Tongue (tissue), 1 donor: ENCODE measurements around the gene KRTAP13-3. TPM values are rescaled to one million over a fixed set of nuclear protein-coding genes. Genes with fewer than 3 reads are reported as not detected.

Experiments
- total RNA-seq: library from RNA; depleted of rRNA; stranded (reverse); fragments of >200 nt; gene quantifications from one replicate; pipeline ENCODE4 v1.2.3, GENCODE V29; 2014

Gene KRTAP13-3
- total RNA-seq, 1 donor from 2014 or later: not detected

Other genes starting within 250 kb of the KRTAP13-3 start
- gene CLDN8, start 209.8 kb downstream of the KRTAP13-3 start, total RNA-seq: 4.0 TPM
- not detected for gene KRTAP24-1, start 143.0 kb downstream of the KRTAP13-3 start, total RNA-seq
- not detected for gene KRTAP25-1, start 136.4 kb downstream of the KRTAP13-3 start, total RNA-seq
- gene KRTAP26-1, start 105.6 kb downstream of the KRTAP13-3 start, total RNA-seq: not detected
- not detected for gene KRTAP27-1, start 88.2 kb downstream of the KRTAP13-3 start, total RNA-seq
- gene KRTAP23-1, start 77.3 kb downstream of the KRTAP13-3 start, total RNA-seq: not detected
- not detected for gene KRTAP13-2, start 53.7 kb downstream of the KRTAP13-3 start, total RNA-seq
- not detected for gene KRTAP13-1, start 29.9 kb downstream of the KRTAP13-3 start, total RNA-seq
- not detected for gene KRTAP13-4, start 4.3 kb upstream of the KRTAP13-3 start, total RNA-seq
- not detected for gene KRTAP15-1, start 14.3 kb upstream of the KRTAP13-3 start, total RNA-seq
- gene KRTAP19-1, start 54.4 kb upstream of the KRTAP13-3 start, total RNA-seq: not detected
- gene KRTAP19-2, start 61.5 kb upstream of the KRTAP13-3 start, total RNA-seq: not detected
- gene KRTAP19-3, start 66.1 kb upstream of the KRTAP13-3 start, total RNA-seq: not detected
- gene KRTAP19-4, start 71.2 kb upstream of the KRTAP13-3 start, total RNA-seq: not detected
- not detected for gene KRTAP19-5, start 76.2 kb upstream of the KRTAP13-3 start, total RNA-seq
- gene KRTAP19-6, start 115.9 kb upstream of the KRTAP13-3 start, total RNA-seq: not detected
- not detected for gene KRTAP19-7, start 135.4 kb upstream of the KRTAP13-3 start, total RNA-seq
- gene KRTAP22-2, start 164.5 kb upstream of the KRTAP13-3 start, total RNA-seq: not detected
- not detected for gene KRTAP6-3, start 166.5 kb upstream of the KRTAP13-3 start, total RNA-seq
- not detected for gene KRTAP6-2, start 173.0 kb upstream of the KRTAP13-3 start, total RNA-seq
- gene KRTAP22-1, start 175.2 kb upstream of the KRTAP13-3 start, total RNA-seq: not detected
- not detected for gene KRTAP6-1, start 188.0 kb upstream of the KRTAP13-3 start, total RNA-seq
- not detected for gene KRTAP20-1, start 190.5 kb upstream of the KRTAP13-3 start, total RNA-seq
- gene KRTAP20-4, start 194.7 kb upstream of the KRTAP13-3 start, total RNA-seq: not detected
- gene KRTAP20-2, start 209.3 kb upstream of the KRTAP13-3 start, total RNA-seq: not detected
- gene KRTAP20-3, start 216.9 kb upstream of the KRTAP13-3 start, total RNA-seq: not detected